Endothelial cell of umbilical vein (primary cell): ENCODE results near the gene OR51A4. TPM values are rescaled to one million over a fixed set of nuclear protein-coding genes. Genes with fewer than 3 reads are reported as not detected.

Source experiments
- BruUV-seq: library from RNA; stranded (reverse); fragments of 400-500 nt; replicated peaks from 2 replicates; lab custom pipeline; 2021; lab: Mats Ljungman, UMichigan
- CTCF ChIA-PET: fragments of 300-600, 350-600 bp; sonication (Branson Sonifier 250); formaldehyde crosslinking; loops from one replicate; lab custom pipeline; 2021; ENCODE audit warnings: antibody characterized with exemption, inconsistent platforms; lab: Charles Lee
- POLR2A ChIA-PET: fragments of 300-600, 350-600 bp; sonication (Branson Sonifier 250); formaldehyde crosslinking; loops from one replicate; lab custom pipeline; 2021; ENCODE audit warnings: antibody characterized with exemption, inconsistent platforms; lab: Charles Lee
- DNase-seq: peaks from one replicate; pipeline ENCODE4 v3.0.0-alpha.2; 2011; ENCODE audit warnings: low read depth, low spot score
- FAIRE-seq: peaks from 2 replicates; lab custom pipeline; 2011; peaks lifted over from hg19 to GRCh38; lab: Jason Lieb, UNC
- H2AFZ ChIP-seq: 2 replicates; pipeline ENCODE4 v1.6.0; 2012; ENCODE audit warnings: low read depth, low read length, control low read depth, inconsistent platforms
- H3K27ac ChIP-seq: 2 replicates; pipeline ENCODE4 v1.5.1; 2011; ENCODE audit warnings: low read depth, mild to moderate bottlenecking, control low read depth, low read length, moderate library complexity; ENCODE audit not compliant: insufficient read depth
- H3K27me3 ChIP-seq, 2 experiments: 2 replicates each; pipeline versions ENCODE4 v1.6.0 to v1.6.1; 2011; ENCODE audit warnings: low read length in 2 of 2, mixed read lengths in 1 of 2; ENCODE audit not compliant: control insufficient read depth in 2 of 2, insufficient read depth in 2 of 2
- H3K36me3 ChIP-seq, 2 experiments: 2 replicates in 1 of 2; 3 replicates in 1 of 2; pipeline ENCODE4 v1.5.1; 2011; ENCODE audit warnings: low read length in 2 of 2, mild to moderate bottlenecking in 1 of 2, moderate library complexity in 1 of 2; ENCODE audit not compliant: control insufficient read depth in 2 of 2, insufficient read depth in 2 of 2; ENCODE audit errors: extremely low read depth in 1 of 2
- H3K4me1 ChIP-seq: 3 replicates; pipeline ENCODE4 v1.5.1; 2011; ENCODE audit warnings: mild to moderate bottlenecking, low read length; ENCODE audit not compliant: control insufficient read depth, insufficient read depth; ENCODE audit errors: extremely low read depth
- H3K4me2 ChIP-seq: 2 replicates; pipeline ENCODE4 v1.6.1; 2011; ENCODE audit warnings: low read length, control low read depth, mixed read lengths; ENCODE audit not compliant: insufficient read depth
- H3K4me3 ChIP-seq, 3 experiments: fragments of 200-600 bp in 1 of 3; sonication (generic), shearing (Covaris generic) in 1 of 3; replicated peaks in 1 of 3; 2 replicates each; pipeline ENCODE4 v1.5.1; 2011 to 2016; ENCODE audit warnings: control low read depth in 3 of 3, low read length in 3 of 3, mild to moderate bottlenecking in 2 of 3, inconsistent platforms in 1 of 3, low read depth in 1 of 3, moderate library complexity in 1 of 3; ENCODE audit not compliant: insufficient read depth in 1 of 3
- H3K79me2 ChIP-seq: 2 replicates; pipeline ENCODE4 v1.6.0; 2012; ENCODE audit warnings: low read length, inconsistent platforms; ENCODE audit not compliant: control insufficient read depth, insufficient read depth
- H3K9ac ChIP-seq: replicated peaks from 2 replicates; pipeline ENCODE3; 2011; ENCODE audit warnings: low read length, control low read depth; ENCODE audit not compliant: insufficient read depth; ENCODE audit errors: extremely low read depth
- H3K9me1 ChIP-seq: replicated peaks from 3 replicates; pipeline ENCODE4 v1.6.0; 2011; ENCODE audit warnings: mild to moderate bottlenecking, low read length; ENCODE audit not compliant: control insufficient read depth, insufficient read depth; ENCODE audit errors: extremely low read depth
- H3K9me3 ChIP-seq: replicated peaks from 2 replicates; pipeline ENCODE4 v1.5.1; 2012; ENCODE audit warnings: low read length, inconsistent platforms; ENCODE audit not compliant: control insufficient read depth, insufficient read depth
- H4K20me1 ChIP-seq: replicated peaks from 2 replicates; pipeline ENCODE3; 2011; ENCODE audit warnings: mild to moderate bottlenecking, low read length; ENCODE audit not compliant: control insufficient read depth, insufficient read depth; ENCODE audit errors: extremely low read depth
- CTCF ChIP-seq, 2 donors: IDR thresholded peaks; 1 replicate in 1 of 2; 2 replicates in 1 of 2; pipeline ENCODE4 v1.5.1; 2011; ENCODE audit warnings: low read length in 2 of 2, mild to moderate bottlenecking in 2 of 2, moderate library complexity in 2 of 2, control low read depth in 1 of 2, inconsistent platforms in 1 of 2, low read depth in 1 of 2; ENCODE audit not compliant: insufficient read depth in 1 of 2; ENCODE audit errors: extremely low read depth in 1 of 2
- EZH2 ChIP-seq: IDR thresholded peaks from 2 replicates; pipeline ENCODE4 v1.6.1; 2012; ENCODE audit warnings: borderline replicate concordance, low read depth, mild to moderate bottlenecking, moderate library complexity, low read length, inconsistent platforms; ENCODE audit not compliant: severe bottlenecking
- FOS ChIP-seq: IDR thresholded peaks from 2 replicates; pipeline ENCODE4 v1.6.1; 2011; ENCODE audit warnings: mild to moderate bottlenecking, low read length, moderate library complexity, borderline replicate concordance; ENCODE audit not compliant: insufficient read depth
- GATA2 ChIP-seq: IDR thresholded peaks from 2 replicates; pipeline ENCODE4 v1.7.0; 2011; ENCODE audit warnings: low read depth, mild to moderate bottlenecking, moderate library complexity, mixed read lengths, low read length; ENCODE audit not compliant: insufficient read length, insufficient read depth
- JUN ChIP-seq: IDR thresholded peaks from 2 replicates; pipeline ENCODE4 v1.6.1; 2011; ENCODE audit warnings: borderline replicate concordance, low read depth; ENCODE audit not compliant: insufficient read length, insufficient read depth
- MAX ChIP-seq: IDR thresholded peaks from 2 replicates; pipeline ENCODE4 v1.6.1; 2011; ENCODE audit not compliant: insufficient read depth, insufficient read length
- MYC ChIP-seq: IDR thresholded peaks from one replicate; pipeline ENCODE4 v1.6.1; 2011; ENCODE audit warnings: mild to moderate bottlenecking, low read depth, low read length
- POLR2A ChIP-seq: IDR thresholded peaks from 2 replicates; pipeline ENCODE4 v1.6.1; 2012; ENCODE audit warnings: low read depth, mild to moderate bottlenecking, control low read depth, low read length
- POLR2AphosphoS5 ChIP-seq: IDR thresholded peaks from 2 replicates; pipeline ENCODE4 v1.6.1; 2012; ENCODE audit warnings: low read depth, mild to moderate bottlenecking, control low read depth, low read length, moderate library complexity; ENCODE audit not compliant: insufficient read depth
- dilution Hi-C: fragments of 300-500 bp; cut with MboI; formaldehyde crosslinking; loops from one replicate; pipeline ENCODE4 v1.15.0; 2019; ENCODE audit warnings: low sequenced_read_pairs; ENCODE audit not compliant: extremely low pct_ligation_motif_present
- intact Hi-C: fragments of 100-400 bp; cut with micrococcal nuclease; formaldehyde crosslinking; loops from one replicate; pipeline ENCODE4 v1.10.0; 2022
- polyA plus RNA-seq, 4 experiments: library from polyadenylated mRNA; depleted of rRNA in 3 of 4; stranded (reverse) in 3 of 4; unstranded in 1 of 4; fragments of >200 nt; gene quantifications; 2 replicates each; pipeline versions ENCODE4 v1.2.1 to v1.2.3, GENCODE V29; 2011 to 2012; ENCODE audit warnings: missing spikeins in 1 of 4
- total RNA-seq: library from RNA; stranded (reverse); gene quantifications from 2 replicates; pipeline ENCODE4 v1.2.3, GENCODE V29; 2021

The OR51A4 gene
- total and polyA plus RNA-seq, 2 donors (not counting 3 experiments of a cell fraction or from before 2014, with no cell fraction given): not detected

- no peaks in the 10 kb centered on the region for H3K4me1 ChIP-seq
- H3K27me3 ChIP-seq: no peaks in the 10 kb centered on the region
- ChIA-PET CTCF (no interaction called here), POLR2A (no interaction called here)
- no peak within 1 kb of the TSS for H3K4me3 ChIP-seq
- H3K9me1 ChIP-seq: no peaks in the 10 kb centered on the region
- H3K9me3 ChIP-seq: no peaks in the 10 kb centered on the region
- no peak within 1 kb of the TSS for H3K4me2 ChIP-seq
- FAIRE-seq: no peak
- H4K20me1 ChIP-seq: no peaks in the 10 kb centered on the region
- dilution Hi-C loops: no loop called here
- H3K79me2 ChIP-seq: no peaks in the 10 kb centered on the region
- H3K36me3 ChIP-seq: no peaks in the 10 kb centered on the region
- DNase-seq: no peak
- no peak for TF ChIP-seq POLR2A
- no peak for TF ChIP-seq JUN
- H3K27ac ChIP-seq: no peak within 1 kb of the TSS
- H2AFZ ChIP-seq: no peak within 1 kb of the TSS
- intact Hi-C loops: no loop called here
- no TSS peak for BruUV-seq
- no peak within 1 kb of the TSS for H3K9ac ChIP-seq
Observed at GRCh38 chr11:4919250-4919649, 28.2 kb downstream of the OR51A4 start, which contains the start of gene OR51G2. Gene OR51G2, minus strand, starts transcription at chr11:4919350. Its CDS starts 3,687 bp downstream, at chr11:4915663.

- H3K27me3 ChIP-seq: no peaks in the 10 kb centered on the region
- DNase-seq (no peak), FAIRE-seq (no peak)
- no peak overlapping the region for H3K4me3 ChIP-seq
- POLR2A ChIA-PET: no interaction called here
- no peak overlapping the region for H3K4me2 ChIP-seq
- CTCF ChIA-PET: no interaction called here
- dilution Hi-C loops: no loop called here
- no TSS peak for BruUV-seq
- H2AFZ ChIP-seq: no peak overlapping the region
- H3K9me3 ChIP-seq: no peaks in the 10 kb centered on the region
- no peaks in the 10 kb centered on the region for H4K20me1 ChIP-seq
- intact Hi-C loops: no loop called here
- no peaks in the 10 kb centered on the region for H3K9me1 ChIP-seq
- no peaks in the 10 kb centered on the region for H3K36me3 ChIP-seq
- TF ChIP-seq MYC: no peak
- no peak for TF ChIP-seq JUN
- TF ChIP-seq POLR2A: no peak
- TF ChIP-seq EZH2: no peak
- no peak for TF ChIP-seq MAX
- no peak for TF ChIP-seq CTCF (IDR thresholded peaks at IDR 0.05; ENCODE audit: extremely low read depth in 1 of 2, insufficient read depth in 1 of 2, low read depth in 1 of 2, low read length in 2 of 2)
- no peak for TF ChIP-seq GATA2
- no peak for TF ChIP-seq POLR2AphosphoS5
- TF ChIP-seq FOS: no peak
- H3K9ac ChIP-seq: no peak overlapping the region
- no peak overlapping the region for H3K27ac ChIP-seq
- H3K4me1 ChIP-seq: no peaks in the 10 kb centered on the region
- no peaks in the 10 kb centered on the region for H3K79me2 ChIP-seq
Observed at GRCh38 chr11:4916581-4916980, 30.8 kb downstream of the OR51A4 start.
